Posterior cingulate gyrus (tissue), 11 donors: ENCODE results near the gene GNMT.
A peak's percentile ranks its signal among the peaks of the same experiment; 100 is the strongest.
"Not testable (repeated sequence)": the region's sequence is repeated elsewhere in the genome, so short reads cannot be mapped to it uniquely, and the experiment has no call there.

Experiments used
- DNase-seq, 10 donors: peaks; one replicate each; pipeline versions ENCODE4 v3.0.0 to v3.0.0-alpha.2; 2020 to 2021; ENCODE audit warnings: mixed read lengths in 3 of 10
- intact Hi-C: fragments of 100-400 bp; cut with DNase I; formaldehyde crosslinking; loops from one replicate; pipeline ENCODE4 v1.15.1; 2023

The GNMT gene

GRCh38 chr6:42970871-42971612, 10.5 kb downstream of the GNMT start:
- intact Hi-C loops, result no loop called here

GRCh38 chr6:42971746-42972327, 11.3 kb downstream of the GNMT start:
- intact Hi-C loops, result no loop called here
- peak in 5 of 10 donors; percentile 29 to 83 (median 45) for DNase-seq

More at GRCh38 chr6:42970871-42971612, 10.5 kb downstream of the GNMT start:
- DNase-seq, result peak in 1 of 10 donors; percentile 31

- DNase-seq, result peak in 2 of 10 donors; percentile 47
- intact Hi-C loops, result no loop called here
Observed at GRCh38 chr6:42973926-42974325, 13.4 kb downstream of the GNMT start.

GRCh38 chr6:42974919-42975505, 14.5 kb downstream of the GNMT start:
- intact Hi-C loops, result no loop called here
- DNase-seq, result peak in 1 of 10 donors; percentile 6

GRCh38 chr6:42978487-42978838, 17.9 kb downstream of the GNMT start:
- intact Hi-C loops, result no loop called here
- peak in 3 of 10 donors; percentile 77 to 87 (median 82) for DNase-seq

DNA sequence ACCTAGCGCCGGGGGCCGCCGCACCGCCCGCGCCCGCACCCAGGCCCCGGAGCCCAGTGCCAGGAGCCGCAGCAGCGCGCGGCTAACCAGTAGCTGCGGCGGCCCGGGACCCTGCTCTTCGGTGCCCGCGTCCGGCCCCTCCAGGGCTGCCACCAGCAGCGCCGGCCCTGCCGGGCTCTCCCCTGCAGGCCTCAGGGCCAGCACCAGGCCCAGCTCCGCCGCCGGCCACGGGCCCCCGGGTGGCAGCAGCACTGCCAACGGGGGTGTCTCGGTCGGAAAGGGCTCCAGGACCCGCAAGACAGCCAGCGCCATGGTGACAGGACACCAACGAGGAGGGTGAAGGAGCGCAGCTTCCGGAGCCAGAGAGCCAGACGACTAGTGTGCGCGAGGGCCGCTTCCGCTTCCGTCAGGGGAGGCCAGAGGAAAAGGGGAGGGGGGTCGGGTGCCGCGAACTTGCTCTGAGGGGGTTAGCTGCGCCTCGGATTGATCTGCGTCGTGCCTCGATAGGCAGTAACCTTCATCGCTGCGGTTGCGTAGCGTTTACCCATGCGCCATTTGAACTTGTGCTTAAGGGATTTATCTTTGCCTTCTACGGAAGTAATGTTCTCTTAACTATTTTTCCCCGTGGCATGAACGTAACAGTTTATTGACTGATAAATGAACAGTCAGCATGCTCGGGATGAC, 18.4 kb downstream of the GNMT start, which contains the start of gene PEX6:
Gene PEX6, minus strand, starts transcription at position 343 of the 684 bp plus-strand sequence. Its CDS starts 31 bp downstream, at position 312.
- peak; percentile 75 to 97 (median 92) for DNase-seq
- intact Hi-C loops, result no loop called here

- DNase-seq, result no peak
- intact Hi-C loops, result loop anchor here (10.0 kb wide), 1 partner anchor 75 kb away; the partner anchor contains the start of genes CUL7, KLC4 and MRPL2
Observed at GRCh38 chr6:42979523-42980177, 19.1 kb downstream of the GNMT start.

DNA sequence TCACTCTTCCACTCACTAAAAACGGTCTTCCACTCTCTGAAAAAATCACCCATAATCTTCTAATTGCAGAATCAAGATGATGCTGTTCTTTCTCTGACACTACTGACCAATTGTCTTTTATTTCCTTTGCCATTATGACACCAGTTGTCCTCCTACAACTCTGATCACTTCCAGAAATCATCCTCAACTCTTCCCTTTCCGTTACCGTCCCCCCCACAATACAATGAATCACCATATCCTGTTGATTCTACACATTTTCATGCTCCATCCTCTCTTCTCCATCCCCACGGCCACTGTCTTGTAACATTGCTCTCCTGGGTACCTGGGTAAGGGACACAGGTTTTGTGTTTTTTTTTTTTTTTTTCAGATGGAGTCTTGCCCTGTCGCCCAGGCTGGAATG, 21.3 kb downstream of the GNMT start:
- intact Hi-C loops, result loop anchor here (10.0 kb wide), 1 partner anchor 73 kb away; the partner anchor contains the start of genes CUL7, KLC4 and MRPL2

GRCh38 chr6:42984001-42984923, 23.7 kb downstream of the GNMT start, which contains the start of gene PPP2R5D:
TSS of gene PPP2R5D (plus strand) at chr6:42984570. CDS start at chr6:42984678, 108 bp downstream.
- intact Hi-C loops, result loop anchor here (10.0 kb wide), 1 partner anchor 71 kb away; the partner anchor contains the start of genes CUL7, KLC4 and MRPL2
- DNase-seq, result peak; percentile 95 to 100 (median 97)

More for the DNA sequence above, 21.3 kb downstream of the GNMT start:
- DNase-seq, result no peak

GRCh38 chr6:42984924-42985475, 24.4 kb downstream of the GNMT start:
- DNase-seq, result peak in 1 of 10 donors; percentile 44
- intact Hi-C loops, result loop anchor here (10.0 kb wide), 1 partner anchor 70 kb away; the partner anchor contains the start of genes CUL7, KLC4 and MRPL2

DNA sequence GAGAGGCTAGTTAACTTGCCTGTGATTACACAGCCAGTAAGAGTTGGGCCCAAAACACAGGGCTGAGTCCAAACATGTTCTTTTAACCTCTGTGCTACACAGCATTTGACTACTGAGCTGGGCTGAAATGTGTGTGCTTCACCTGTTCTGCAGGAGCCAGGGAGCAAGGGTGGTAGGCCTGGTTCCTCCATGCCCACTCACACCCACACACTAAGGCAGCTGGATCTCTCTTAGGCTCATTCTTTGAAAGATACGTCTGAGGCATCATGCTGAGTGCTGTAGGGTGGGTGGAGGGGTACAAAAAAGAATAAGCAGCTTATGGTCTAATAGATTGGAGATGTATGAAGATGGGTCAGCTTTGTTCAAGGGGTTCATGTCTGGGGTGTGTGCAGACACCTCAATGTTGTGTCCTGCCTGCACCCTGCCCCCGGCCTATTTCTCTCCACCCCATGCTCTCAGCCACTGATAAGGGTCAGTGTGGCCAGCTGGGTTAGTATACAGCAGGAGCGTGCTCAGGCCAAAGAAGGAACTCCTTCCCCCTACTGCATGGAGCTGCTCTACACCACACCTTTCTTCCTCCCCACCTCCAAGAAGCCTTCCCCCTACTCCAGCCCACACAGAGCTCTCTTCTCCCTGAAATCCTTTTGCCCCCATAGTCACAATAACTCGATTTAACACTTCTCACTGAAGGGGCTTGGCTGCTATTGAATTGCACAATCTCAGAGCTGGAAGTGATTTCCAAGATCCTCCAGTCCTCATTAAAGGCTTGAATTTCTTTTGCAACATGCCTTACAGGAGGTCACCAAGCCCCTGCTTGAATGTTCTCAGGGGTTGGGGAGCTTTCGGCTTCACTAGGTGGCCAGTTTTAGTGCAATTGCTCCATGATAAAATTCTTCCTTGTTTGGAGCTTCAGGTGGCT, 27.2 kb downstream of the GNMT start:
- intact Hi-C loops, result loop anchor here (10.0 kb wide), 1 partner anchor 67 kb away; the partner anchor contains the start of genes CUL7, KLC4 and MRPL2
- peak in 2 of 10 donors; percentile 26 to 35 for DNase-seq

DNA sequence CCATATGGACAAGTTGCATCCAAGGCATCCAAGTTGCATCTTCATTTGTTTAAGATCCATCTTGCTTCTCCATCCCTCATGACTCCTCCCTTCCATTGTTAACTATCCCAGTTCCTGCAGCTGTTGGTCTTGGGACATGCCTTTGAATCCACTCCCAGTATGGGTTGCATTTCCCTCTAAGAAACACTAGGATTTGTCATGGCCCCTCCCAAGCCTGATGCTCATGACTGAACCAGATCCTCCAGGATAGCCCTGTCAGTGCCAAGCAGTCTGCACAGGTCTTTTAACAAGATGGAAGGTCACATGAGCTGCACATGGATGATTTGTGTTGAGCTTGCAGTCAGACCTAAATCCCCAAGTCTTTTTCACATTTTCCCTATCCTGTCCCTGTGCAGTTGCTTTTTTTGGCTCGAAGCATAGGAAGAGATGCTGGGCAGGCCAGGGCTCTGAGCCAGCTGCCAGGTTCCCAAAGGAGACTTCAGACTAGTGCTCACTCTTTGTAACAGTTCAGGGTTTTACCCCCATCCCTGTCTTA, 28.0 kb downstream of the GNMT start:
- peak in 1 of 10 donors; percentile 29 for DNase-seq
- intact Hi-C loops, result loop anchor here (10.0 kb wide), 1 partner anchor 66 kb away; the partner anchor contains the start of genes CUL7, KLC4 and MRPL2

GRCh38 chr6:42989923-42990322, 29.4 kb downstream of the GNMT start:
- intact Hi-C loops, result loop anchor here (10.0 kb wide), 1 partner anchor 65 kb away; the partner anchor contains the start of genes CUL7, KLC4 and MRPL2
- peak in 1 of 10 donors; percentile 14 for DNase-seq

- DNase-seq, result no peak
- intact Hi-C loops, result no loop called here
Observed at GRCh38 chr6:42993445-42993844, 32.9 kb downstream of the GNMT start.

GRCh38 chr6:42996513-42996912, 36.0 kb downstream of the GNMT start:
- intact Hi-C loops, result no loop called here
- DNase-seq, result peak in 1 of 10 donors; percentile 16

DNA sequence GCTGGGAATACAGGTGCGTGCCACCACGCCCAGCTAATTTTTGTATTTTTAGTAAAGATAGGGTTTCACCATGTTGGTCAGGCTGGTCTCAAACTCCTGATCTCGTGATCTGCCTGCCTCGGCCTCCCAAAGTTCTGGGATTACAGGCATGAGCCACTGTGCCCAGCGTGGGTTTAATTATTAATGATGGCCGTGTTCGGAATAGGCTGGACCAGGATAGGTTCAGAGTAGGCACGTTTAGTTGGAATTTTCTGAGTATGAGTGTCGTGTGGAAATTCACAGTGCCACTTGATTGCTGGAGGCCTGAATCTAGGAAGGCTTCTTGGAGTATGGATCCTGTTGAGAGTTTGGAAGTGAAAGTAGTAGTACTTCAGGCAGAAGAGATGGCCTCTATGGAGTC, 37.7 kb downstream of the GNMT start:
- intact Hi-C loops, result not testable (repeated sequence)
- peak in 1 of 10 donors; percentile 8 for DNase-seq

DNA sequence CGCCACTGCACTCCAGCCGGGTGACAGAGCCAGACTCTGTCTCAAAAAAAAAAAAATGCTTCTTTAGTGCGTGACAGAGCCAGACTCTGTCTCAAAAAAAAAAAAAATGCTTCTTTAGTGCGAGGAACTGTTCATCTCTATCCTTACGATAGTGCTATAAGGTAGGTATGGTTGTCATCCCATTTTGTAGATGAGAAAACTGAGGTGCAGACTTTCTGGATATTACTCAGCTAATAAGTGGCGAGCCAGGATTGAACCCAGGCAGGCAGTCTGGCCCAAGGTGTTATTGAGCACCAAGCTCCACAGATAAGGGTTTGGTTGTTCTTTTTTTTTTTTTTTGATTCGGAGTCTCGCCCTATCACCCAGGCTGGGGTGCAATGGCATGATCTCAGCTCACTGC, 41.3 kb downstream of the GNMT start:
- peak in 1 of 10 donors; percentile 9 for DNase-seq
- intact Hi-C loops, result no loop called here
